K562 (cell line): ENCODE results near the gene ACADL. TPM values are rescaled to one million over a fixed set of nuclear protein-coding genes. Genes with fewer than 3 reads are reported as not detected.

Experiments
- polyA plus RNA-seq, 8 experiments: library from polyadenylated mRNA; depleted of rRNA in 4 of 8; stranded (reverse) in 5 of 8; unstranded in 3 of 8; fragments of >200 nt; fragmentation: Nextera tagmentation in 2 of 8; fragmentation: Illumina TruSeq in 1 of 8; extraction: Ambion mirVana in 2 of 8; extraction: Trizol in 1 of 8; gene quantifications; 2 replicates each; pipeline versions ENCODE4 v1.2.1 to v1.2.3, GENCODE V29; 2011 to 2014; ENCODE audit warnings: inconsistent platforms in 1 of 8, missing spikeins in 1 of 8
- small RNA-seq: library from RNA; depleted of rRNA; stranded (forward); fragments of <200 nt; gene quantifications from one replicate; pipeline ENCODE3, GENCODE V24; 2014
- total RNA-seq, 7 experiments: library from RNA; depleted of rRNA in 6 of 7; stranded (reverse); fragments of >200 nt in 6 of 7; fragmentation: Illumina TruSeq in 2 of 7; extraction: Trizol in 2 of 7; gene quantifications; 2 replicates each; pipeline versions ENCODE4 v1.2.1 to v1.2.3, GENCODE V29; 2011 to 2021; ENCODE audit warnings: low replicate concordance in 1 of 7

ACADL gene
- total and polyA plus RNA-seq, 9 of the 15 experiments (the other 6 are each of a cell fraction or from before 2014, with no cell fraction given): 0.07 TPM; not detected in 8

Small RNA genes within 50 kb of the gene (small RNA-seq; reads per million reads assigned to genes)
- not detected for gene RF00019

Other genes with a start within 250 kb of the ACADL start
- gene RPE, start 222.8 kb downstream of the ACADL start, total RNA-seq (2014; rRNA removed): 33.5 and 37.1 TPM in 2 replicates
- 53.4 and 54.3 TPM in 2 replicates for gene RPE, start 222.8 kb downstream of the ACADL start, total RNA-seq (2014; rRNA removed; fragmentation: Illumina TruSeq; extraction: Trizol)
- gene RPE, start 222.8 kb downstream of the ACADL start, total RNA-seq (2015; rRNA removed; fragmentation: Illumina TruSeq; extraction: Trizol): 44.0 and 53.8 TPM in 2 replicates
- gene RPE, start 222.8 kb downstream of the ACADL start, total RNA-seq (2021): 47.7 and 49.5 TPM in 2 replicates
- 46.0 and 65.3 TPM in 2 replicates for gene RPE, start 222.8 kb downstream of the ACADL start, polyA plus RNA-seq (2011; rRNA removed)
- gene RPE, start 222.8 kb downstream of the ACADL start, polyA plus RNA-seq (2014; fragmentation: Illumina TruSeq; extraction: Trizol): 43.5 and 50.4 TPM in 2 replicates
- 10 to 100 TPM; 43.8 to 57.1 TPM for gene RPE, start 222.8 kb downstream of the ACADL start, polyA plus RNA-seq (2014; fragmentation: Nextera tagmentation; extraction: Ambion mirVana)
- 39.9 and 41.8 TPM in 2 replicates for gene RPE, start 222.8 kb downstream of the ACADL start, polyA plus RNA-seq (2014; rRNA removed)
- 1.3 TPM in 2 replicates for gene KANSL1L, start 54.0 kb downstream of the ACADL start, total RNA-seq (2014; rRNA removed)
- 2.7 and 3.8 TPM in 2 replicates for gene KANSL1L, start 54.0 kb downstream of the ACADL start, total RNA-seq (2014; rRNA removed; fragmentation: Illumina TruSeq; extraction: Trizol)
- 3.8 and 4.6 TPM in 2 replicates for gene KANSL1L, start 54.0 kb downstream of the ACADL start, total RNA-seq (2015; rRNA removed; fragmentation: Illumina TruSeq; extraction: Trizol)
- gene KANSL1L, start 54.0 kb downstream of the ACADL start, total RNA-seq (2021): 2.2 and 2.8 TPM in 2 replicates
- 5.2 and 6.7 TPM in 2 replicates for gene KANSL1L, start 54.0 kb downstream of the ACADL start, polyA plus RNA-seq (2011; rRNA removed)
- 2.7 and 3.5 TPM in 2 replicates for gene KANSL1L, start 54.0 kb downstream of the ACADL start, polyA plus RNA-seq (2014; fragmentation: Illumina TruSeq; extraction: Trizol)
- 1 to 10 TPM; 1.3 to 1.4 TPM for gene KANSL1L, start 54.0 kb downstream of the ACADL start, polyA plus RNA-seq (2014; fragmentation: Nextera tagmentation; extraction: Ambion mirVana)
- gene KANSL1L, start 54.0 kb downstream of the ACADL start, polyA plus RNA-seq (2014; rRNA removed): 2.4 and 3.2 TPM in 2 replicates
- not detected in 2 replicates for gene MYL1, start 89.7 kb upstream of the ACADL start, total RNA-seq (2014; rRNA removed)
- not detected in 2 replicates for gene MYL1, start 89.7 kb upstream of the ACADL start, total RNA-seq (2014; rRNA removed; fragmentation: Illumina TruSeq; extraction: Trizol)
- not detected in 2 replicates for gene MYL1, start 89.7 kb upstream of the ACADL start, total RNA-seq (2015; rRNA removed; fragmentation: Illumina TruSeq; extraction: Trizol)
- not detected in 2 replicates for gene MYL1, start 89.7 kb upstream of the ACADL start, total RNA-seq (2021)
- gene MYL1, start 89.7 kb upstream of the ACADL start, polyA plus RNA-seq (2011; rRNA removed): not detected in 2 replicates
- gene MYL1, start 89.7 kb upstream of the ACADL start, polyA plus RNA-seq (2014; fragmentation: Illumina TruSeq; extraction: Trizol): not detected in 2 replicates
- gene MYL1, start 89.7 kb upstream of the ACADL start, polyA plus RNA-seq (2014; fragmentation: Nextera tagmentation; extraction: Ambion mirVana): not detected
- gene MYL1, start 89.7 kb upstream of the ACADL start, polyA plus RNA-seq (2014; rRNA removed): not detected in 2 replicates